GM19351 (cell line): Measurements from ENCODE around the gene VSTM2A.
"Not testable (repeated sequence)": the region's sequence is repeated elsewhere in the genome, so short reads cannot be mapped to it uniquely, and the experiment has no call there.

Source experiments
- ATAC-seq: cut with Tn5 transposase; IDR thresholded peaks from one replicate; pipeline ENCODE4 v1.9.1; 2021; ENCODE audit warnings: mild to moderate bottlenecking, moderate library complexity; ENCODE audit not compliant: unreplicated experiment

The VSTM2A gene, protein sequence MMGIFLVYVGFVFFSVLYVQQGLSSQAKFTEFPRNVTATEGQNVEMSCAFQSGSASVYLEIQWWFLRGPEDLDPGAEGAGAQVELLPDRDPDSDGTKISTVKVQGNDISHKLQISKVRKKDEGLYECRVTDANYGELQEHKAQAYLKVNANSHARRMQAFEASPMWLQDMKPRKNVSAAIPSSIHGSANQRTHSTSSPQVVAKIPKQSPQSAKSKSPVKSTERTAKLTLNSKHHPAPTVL

DNA sequence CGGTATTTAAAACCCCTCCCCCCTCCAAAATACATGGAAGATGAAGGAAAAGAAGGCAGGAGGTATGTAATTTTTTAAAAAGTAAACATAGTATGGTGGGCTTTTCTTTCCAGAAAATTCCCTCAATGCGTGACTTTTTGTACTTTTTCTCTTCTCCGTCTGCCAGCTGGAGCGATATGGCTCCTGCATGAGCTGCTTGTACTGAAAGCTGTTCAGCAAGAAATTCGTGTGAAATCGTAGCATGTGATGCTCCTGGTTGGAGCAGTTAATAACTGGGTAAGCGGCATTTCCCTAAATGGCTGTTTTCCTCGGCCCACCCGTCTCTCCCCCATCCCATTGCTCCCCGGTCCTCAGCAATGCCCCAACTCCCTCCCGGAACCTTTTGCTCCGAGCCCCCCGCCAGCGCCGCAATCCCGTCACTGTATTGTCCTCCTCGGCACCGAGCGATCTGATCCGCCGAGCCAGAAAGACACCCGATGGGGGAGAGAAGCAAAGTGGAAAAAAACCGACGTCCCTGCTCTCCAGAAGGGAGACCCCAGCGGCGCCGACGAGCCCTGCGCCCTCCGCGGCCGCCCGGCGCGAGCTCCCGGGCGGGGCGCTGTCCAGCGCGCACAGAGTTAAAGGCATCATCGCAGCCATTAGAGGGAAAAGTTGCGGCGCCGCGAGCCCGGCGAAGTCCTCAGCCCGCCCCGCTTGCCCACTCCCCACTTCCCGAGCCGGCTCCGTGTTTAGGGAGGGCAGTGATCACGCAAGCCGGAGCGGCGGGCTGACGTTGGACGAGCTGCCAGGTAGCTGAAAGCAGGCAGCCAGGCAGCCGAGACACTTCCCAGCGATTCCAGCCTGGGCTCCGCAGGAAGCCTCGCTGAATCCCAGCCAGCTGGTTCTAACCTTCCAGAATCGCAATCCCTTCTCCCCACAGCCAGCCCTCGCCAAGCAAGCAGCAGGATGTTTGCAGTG lies at the start of gene VSTM2A:
Gene VSTM2A, plus strand, starts transcription at position 707 of the 957 bp plus-strand sequence. CDS start 356 bp downstream, outside the sequence.
- no peak for ATAC-seq

DNA sequence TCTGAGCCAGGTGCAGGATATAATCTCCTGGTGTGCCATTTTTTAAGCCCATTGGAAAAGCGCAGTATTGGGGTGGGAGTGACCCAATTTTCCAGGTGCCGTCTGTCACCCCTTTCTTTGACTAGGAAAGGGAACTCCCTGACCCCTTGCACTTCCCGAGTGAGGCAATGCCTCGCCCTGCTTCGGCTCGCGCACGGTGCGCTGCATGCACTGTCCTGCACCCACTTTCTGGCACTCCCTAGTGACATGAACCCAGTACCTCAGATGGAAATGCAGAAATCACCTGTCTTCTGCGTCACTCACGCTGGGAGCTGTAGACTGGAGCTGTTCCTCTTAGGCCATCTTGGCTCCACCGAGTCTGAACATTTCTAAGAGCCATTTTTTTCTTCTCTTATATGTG lies 37.6 kb upstream of the VSTM2A start:
- ATAC-seq, result not testable (repeated sequence)

DNA sequence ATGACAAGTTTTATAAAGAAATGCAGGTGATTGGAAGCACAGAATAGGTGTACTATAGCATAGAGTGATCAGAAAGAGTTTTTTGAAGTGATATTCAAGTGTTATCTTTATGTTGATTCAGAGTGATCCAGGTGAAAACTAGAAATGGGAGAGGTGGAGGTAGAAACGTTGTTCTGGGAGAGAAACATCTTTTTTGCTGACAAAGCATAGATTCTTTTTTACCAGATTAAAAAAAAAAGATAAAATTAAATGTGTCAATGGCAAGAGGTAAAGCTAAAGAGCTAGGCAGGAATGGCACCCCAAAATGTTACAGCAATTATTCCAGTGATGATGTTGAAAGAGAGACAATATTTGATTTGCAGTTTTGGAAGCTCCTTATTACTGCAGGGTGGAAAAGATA lies 12.6 kb upstream of the VSTM2A start:
- no peak for ATAC-seq

DNA sequence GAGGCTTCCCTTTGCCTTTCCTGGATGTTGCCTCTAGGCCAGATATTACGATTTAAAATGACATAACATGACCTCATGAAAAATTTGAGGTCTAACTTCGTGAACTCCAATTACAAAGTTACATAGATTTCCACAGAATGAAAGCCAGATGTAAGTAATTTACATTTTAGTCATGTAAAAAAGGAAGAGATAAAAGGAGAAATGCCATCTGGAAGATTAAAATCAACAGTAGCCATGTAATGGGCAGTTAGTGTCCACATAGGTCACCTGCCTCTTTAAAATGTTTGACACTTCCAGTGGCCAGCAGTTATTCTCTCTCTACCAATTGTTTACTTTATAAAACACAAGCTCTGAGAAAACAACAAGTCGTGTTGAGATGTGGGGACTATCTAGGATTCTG lies 4.1 kb upstream of the VSTM2A start:
- ATAC-seq, result no peak

DNA sequence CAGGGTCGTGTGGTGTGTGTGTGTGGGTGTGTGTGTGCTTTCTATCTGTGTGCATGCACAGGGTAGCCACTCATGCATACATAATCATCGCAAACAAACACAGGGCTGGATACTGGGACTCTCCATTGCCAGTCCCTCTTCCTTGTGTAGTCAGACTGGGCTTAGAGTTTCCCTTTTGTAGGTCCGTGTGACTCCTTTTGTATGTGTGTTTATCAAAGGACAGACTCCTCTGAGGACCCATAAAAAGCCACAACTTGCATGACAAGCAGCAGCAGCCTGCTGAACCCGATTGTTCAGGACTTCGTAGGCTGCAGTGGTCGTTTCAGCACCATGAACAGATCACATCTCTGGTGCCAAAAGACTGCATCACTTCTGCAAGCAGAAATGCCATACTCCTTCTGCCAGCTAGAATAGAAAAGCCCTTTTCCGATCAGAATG lies 895 bp downstream of the VSTM2A start:
- no peak for ATAC-seq

DNA sequence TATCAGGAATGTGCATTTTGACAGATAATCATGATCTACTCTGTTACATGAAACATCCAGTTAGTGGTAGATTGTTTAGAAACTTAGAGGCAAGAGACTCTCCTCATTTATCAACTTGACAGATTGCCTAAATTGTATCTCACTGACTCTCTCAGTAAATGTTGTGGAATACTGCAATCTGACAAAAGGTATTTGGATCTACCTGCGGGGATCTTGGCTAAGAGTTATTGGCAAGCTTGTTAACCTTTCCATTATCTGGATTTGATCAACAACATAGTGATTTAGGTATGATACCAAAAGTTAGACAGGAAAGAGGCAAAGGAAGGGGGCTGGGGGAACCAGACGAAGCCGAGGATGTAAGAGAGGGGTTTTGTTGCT lies 2.0 kb downstream of the VSTM2A start:
- no peak for ATAC-seq

DNA sequence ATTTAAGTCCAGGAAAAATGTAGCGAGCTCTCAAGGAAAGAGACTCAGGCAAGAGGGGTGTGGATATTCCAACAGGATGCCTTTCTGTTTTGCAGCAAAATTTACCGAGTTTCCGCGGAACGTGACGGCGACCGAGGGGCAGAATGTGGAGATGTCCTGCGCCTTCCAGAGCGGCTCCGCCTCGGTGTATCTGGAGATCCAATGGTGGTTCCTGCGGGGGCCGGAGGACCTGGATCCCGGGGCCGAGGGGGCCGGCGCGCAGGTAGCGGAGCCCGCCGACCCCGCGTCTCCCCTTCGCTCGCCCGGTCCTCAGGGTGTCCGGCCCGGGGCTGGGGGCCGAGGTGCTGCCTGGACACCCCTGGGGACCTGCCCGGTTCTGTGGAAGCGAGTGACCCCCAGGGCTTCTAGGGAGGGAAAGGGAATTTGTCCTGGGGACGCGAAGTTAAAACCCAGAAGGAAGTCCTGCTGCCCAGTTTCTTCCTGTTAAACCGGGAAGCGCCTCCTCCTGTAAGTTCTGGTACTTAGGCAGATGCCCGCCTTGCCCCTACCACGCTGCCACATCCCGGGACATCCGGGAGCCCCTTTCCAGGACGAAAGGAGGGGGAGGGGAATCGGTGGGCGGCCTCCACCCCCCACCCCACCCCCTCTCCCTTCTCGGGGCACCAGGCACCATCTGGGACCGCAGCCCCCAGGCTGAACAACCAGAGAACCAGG lies 2.5 kb downstream of the VSTM2A start:
- ATAC-seq, result no peak

DNA sequence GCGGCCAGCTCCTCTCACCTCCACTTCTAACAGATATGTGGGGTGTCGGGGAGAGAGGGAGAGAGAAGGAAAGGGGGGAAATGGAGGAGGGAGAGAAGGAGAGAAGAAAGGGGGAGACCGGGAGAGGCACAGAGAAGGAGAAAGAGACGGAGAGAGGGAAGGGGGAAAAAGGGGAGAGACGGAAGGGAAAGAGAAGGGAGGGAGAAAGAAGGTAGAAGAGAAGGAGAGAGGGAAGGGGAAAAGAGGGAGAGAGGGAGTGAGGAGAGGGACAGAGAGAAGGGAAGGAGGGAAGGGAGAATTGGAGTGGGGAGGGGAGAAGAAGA lies 3.0 kb downstream of the VSTM2A start:
- no peak for ATAC-seq

DNA sequence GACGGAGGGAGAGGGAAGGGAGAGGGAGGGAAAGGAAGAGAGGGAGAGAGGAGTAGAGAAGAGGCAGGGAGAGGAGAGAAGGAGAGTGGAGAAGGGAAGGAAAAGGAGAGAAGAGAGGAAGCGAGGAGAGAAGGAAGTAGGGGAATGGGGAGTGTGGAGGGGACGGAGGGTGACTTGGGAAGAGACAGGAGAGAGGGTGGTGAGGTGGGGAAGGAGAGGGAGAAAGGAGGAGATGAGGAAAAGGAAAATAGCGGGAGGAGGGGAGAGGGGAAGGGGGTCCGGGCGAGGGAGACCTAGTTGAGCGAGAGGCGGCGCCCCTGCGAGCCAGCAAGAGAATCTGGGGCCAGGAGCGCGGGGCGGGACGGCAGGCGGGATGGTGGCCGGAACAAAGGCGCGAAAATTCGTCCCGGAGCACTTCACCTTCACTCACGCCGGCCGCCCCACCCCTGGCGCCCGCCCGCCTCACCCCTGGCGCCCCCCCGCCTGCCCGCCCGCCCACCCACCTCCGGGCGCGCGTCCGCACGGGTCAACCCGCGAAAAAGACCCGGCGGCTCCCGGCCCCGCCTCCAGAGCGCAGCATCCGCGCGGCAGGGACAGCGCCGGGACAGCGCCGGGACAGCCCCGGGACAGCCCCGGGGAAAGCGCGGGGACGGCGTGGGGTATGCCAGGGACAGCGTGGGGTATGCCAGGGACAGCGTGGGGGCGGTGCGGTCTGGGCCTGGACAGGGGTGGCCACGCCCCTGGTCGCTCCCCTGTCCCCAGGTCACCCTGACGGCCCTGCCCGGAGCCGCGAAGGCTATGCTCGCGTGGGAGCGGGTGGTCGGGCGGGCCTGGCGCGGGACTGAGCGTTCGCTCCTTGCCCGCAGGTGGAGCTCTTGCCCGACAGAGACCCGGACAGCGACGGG lies 4.2 kb downstream of the VSTM2A start:
- ATAC-seq, result no peak

DNA sequence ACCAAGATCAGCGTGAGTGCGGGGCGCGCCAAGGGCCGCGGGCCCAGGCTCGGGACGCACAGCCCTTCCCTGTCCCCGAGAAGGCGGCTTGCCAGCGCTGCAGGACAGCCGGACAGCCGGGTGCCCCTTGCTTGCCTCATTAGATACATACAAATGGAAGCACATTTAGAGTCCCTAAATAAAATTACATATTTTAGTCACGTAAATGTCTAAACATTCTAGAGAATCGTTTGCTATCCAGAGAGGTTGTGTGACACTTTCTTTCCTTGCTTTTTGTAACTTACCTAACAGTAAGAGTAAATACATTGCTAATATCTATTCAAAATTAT lies 4.8 kb downstream of the VSTM2A start:
- no peak for ATAC-seq

DNA sequence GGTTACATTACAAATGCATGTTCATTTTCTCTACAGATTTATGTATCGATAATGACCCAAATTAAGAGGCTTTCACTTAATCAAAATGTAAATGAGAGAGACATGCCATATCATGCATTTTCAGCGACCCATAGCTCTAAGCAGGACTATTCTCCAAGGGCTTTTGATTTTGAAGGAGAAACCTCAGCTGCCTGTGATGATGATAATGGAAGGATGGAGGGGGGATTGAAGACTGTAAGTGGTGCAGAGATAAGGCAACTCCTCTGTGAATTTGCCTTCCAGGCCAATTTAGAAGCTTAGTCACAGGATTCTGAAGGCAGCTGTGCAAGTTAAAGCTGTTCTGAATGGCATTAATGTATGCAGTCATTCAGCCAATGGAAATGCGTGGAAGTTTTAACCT lies 8.3 kb downstream of the VSTM2A start:
- ATAC-seq, result no peak

DNA sequence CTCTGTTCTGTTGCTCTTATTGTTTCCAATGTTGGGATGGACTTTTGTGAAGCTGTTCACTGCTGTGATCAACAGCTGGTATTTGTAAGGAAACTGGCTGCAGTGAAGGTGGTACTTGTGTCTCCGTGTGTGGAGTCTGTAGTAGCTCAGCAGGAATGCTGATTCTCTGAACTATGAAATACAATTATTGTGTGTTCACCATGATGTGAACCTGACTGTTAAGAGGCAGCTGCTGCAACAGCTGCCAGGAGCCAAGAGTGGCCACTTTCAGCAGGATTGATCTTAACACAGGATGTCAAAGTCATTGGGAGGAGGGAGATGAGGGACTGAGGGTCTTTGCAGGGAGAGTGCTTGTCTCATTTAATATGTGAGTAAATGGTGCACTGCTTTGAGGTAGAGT lies 13.9 kb downstream of the VSTM2A start:
- no peak for ATAC-seq

DNA sequence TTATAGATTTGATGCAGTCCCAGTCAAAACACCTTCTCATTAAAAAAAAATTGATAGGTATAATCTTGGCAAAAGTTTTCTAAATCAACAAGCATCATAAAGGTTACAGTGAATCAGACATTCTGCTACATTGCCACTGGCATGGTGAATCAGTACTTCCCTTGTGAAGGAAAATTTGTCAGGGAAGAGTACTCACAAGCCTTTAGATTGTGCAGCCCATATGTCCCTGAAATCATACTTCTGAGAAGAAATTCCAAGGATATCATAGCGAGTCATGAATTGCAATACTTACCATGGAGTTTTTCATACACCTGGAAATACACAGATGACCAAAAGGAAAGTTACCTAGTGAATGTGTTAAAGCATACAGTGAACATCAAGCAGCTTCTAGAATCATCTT lies 17.2 kb downstream of the VSTM2A start:
- no peak for ATAC-seq

DNA sequence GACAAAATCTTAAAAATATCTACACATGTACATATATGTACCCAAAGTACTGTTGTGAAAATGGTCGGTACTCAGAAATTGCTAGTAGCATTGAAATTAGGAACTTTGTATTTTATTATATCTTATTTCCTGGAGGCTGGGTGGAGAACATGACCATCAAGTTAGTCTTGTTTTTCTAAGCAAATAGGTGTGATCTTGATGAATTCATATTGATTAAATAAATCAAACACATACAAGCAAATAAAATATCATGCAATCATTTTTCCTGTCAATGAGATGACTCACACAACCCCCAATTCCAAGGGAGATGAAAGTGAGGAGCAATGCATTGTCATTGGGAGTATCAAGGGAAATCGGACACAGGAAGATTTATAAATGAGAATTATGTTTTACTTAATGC lies 18.0 kb downstream of the VSTM2A start:
- ATAC-seq, result no peak

DNA sequence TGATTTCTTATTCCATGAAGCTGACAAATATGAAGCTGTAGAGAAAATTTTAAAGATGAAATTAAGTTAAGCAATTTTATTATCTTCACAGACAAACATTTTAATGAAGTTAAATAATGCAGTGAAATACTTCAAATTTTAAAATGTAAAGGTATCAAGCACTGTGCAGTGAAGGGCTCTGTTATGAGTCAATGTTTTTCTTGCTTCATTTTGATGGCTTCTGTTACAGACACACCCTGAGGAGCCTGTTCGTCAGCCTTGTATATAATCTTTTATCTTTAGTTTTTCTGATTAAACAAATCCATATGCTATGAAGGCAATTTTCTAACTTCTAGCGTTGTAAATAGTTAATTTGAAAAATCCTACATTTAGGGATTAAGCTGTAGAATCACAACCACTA lies 18.5 kb downstream of the VSTM2A start:
- ATAC-seq, result no peak

DNA sequence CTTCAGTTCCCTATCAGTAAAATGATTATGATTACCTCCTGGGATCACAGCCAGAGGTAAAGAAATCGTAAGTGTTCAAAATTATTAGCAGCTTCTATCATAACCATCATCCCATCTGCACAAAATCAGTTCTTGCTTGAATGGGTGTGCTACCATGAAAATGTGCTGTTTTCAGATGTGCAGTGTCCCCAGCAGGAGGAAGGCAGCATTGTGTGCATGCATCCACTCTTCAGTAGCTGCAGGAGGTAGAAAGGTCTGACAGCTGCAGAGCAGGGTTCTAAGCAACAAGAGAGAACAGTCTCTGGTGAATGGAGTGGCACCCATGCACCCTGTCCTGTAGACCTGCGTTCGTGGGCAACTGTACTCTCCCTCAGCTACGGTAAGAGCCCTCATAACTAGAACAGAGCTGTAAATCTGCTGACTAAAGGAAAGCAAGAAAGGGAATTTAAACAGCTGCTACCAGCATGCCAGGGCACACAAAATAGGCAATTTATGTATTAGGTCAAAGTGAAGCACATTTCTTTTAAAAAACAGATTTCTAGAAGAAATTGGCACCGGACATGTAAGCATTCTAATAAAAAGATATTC lies 21.2 kb downstream of the VSTM2A start:
- no peak for ATAC-seq

DNA sequence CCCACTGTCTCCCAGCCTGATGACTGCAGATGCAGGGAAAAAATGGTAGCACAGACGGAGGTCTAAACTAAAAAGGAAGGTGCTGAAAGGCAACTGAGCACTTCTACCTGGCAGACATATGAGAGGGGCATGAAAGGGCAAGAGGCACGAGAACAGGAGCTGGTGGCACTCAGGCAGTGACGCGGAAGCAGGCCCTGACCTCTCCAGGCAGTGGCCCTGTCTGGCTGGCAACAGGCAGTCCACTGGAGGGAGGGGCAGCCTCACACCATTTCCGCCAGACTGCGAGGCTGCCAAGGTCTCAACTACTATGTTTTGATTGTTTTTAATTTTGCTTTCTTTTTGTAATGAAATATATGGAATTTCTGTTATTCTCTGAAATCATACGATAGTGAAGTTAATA lies 23.3 kb downstream of the VSTM2A start:
- no peak for ATAC-seq

DNA sequence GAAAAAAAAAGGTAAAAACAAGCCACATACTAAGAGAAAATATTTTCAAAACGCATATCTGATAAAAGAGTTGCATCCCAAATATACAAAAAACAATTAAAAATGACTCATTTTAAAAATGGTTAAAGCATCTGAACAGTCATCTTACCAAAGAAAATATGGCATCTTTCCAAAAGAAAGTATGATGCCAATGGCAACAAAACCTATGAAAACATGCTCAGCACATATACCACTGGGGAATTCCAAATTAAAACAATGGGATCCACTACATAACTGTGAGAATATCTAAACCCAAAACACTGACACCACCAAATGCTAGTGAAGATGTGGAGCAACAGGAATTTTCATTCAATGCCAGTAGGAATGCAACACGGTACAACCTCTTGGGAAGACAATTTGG lies 39.3 kb downstream of the VSTM2A start:
- ATAC-seq, result no peak

DNA sequence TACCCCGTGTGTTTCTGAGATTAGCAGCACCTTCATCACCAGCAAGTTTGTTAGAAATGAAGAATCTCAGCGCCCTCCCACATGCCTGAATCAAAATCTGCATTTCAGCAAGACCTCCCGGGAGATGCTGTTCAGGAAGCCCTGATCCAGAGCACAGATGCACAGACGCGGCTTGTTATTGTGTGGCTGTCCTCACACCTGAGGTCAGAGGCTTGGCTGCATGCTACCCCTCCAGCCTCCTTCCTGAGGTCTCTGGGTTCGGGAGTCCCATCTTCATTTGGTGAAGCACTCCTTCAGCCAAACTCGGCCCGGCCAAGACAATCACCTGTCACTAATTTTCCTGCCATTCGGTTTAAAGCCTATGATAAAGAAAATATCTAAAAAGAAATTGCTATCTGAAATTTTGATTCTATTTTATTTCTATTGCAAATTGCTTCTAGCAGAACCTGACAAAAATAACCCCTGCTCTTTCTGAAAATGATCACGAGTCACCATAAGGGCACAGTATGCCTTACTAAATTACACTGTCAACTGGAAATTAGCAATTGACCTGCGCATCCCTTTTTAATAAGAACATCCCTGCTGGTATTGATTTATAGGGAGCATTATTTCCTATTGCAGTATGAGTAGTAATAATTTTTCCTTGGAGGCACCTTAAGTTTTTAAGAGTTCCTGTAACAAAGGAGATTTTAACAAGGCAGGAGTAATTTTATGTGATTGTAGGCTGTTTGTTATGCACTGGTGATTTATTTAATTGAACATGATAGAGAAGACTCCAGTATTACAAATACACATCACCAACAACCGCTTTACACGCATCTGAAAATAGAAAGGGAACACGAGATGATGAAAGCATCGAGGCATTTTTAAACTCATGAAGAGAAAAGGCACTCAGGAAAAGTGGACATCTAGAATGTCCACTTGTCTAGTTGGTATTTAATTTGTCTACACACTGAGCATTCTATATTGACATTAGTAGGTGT lies 49.5 kb downstream of the VSTM2A start:
- no peak for ATAC-seq
